ENCODE data around the gene SYT13.

SYT13 gene

GRCh38 chr11:45245218-45246045, 40.7 kb downstream of the SYT13 start:
- no peak for DNase-seq

GRCh38 chr11:45243967-45244366, 42.2 kb downstream of the SYT13 start:
- DNase-seq: no peak

- DNase-seq: no peak
These were observed 46.4 kb downstream of the SYT13 start for GRCh38 chr11:45239733-45240132.

GRCh38 chr11:45238724-45239123, 47.4 kb downstream of the SYT13 start:
- no peak for DNase-seq

- DNase-seq: no peak
These were observed 48.3 kb downstream of the SYT13 start for GRCh38 chr11:45237711-45238315.

GRCh38 chr11:45234306-45235006, 51.7 kb downstream of the SYT13 start:
- DNase-seq: no peak

- no peak for DNase-seq
These were observed 52.4 kb downstream of the SYT13 start for GRCh38 chr11:45233804-45234170.

GRCh38 chr11:45233121-45233803, 52.9 kb downstream of the SYT13 start:
- DNase-seq: peak; percentile 63

GRCh38 chr11:45232341-45233080, 53.6 kb downstream of the SYT13 start:
- DNase-seq: no peak

- DNase-seq: no peak
These were observed 56.6 kb downstream of the SYT13 start for GRCh38 chr11:45229401-45230020.

GRCh38 chr11:45227836-45228235, 58.3 kb downstream of the SYT13 start:
- DNase-seq: no peak

GRCh38 chr11:45226901-45227300, 59.2 kb downstream of the SYT13 start:
- DNase-seq: no peak

GRCh38 chr11:45225961-45226871, 59.9 kb downstream of the SYT13 start:
- DNase-seq: no peak

- no peak for DNase-seq
These were observed 60.9 kb downstream of the SYT13 start for GRCh38 chr11:45225277-45225676.

GRCh38 chr11:45224766-45225165, 61.4 kb downstream of the SYT13 start:
- DNase-seq: no peak

- no peak for DNase-seq
These were observed 62.6 kb downstream of the SYT13 start for GRCh38 chr11:45223496-45223895.

GRCh38 chr11:45219411-45219810, 66.7 kb downstream of the SYT13 start:
- DNase-seq: no peak

- no peak for DNase-seq
These were observed 67.4 kb downstream of the SYT13 start for GRCh38 chr11:45218705-45219104.

- DNase-seq: no peak
These were observed 68.2 kb downstream of the SYT13 start for GRCh38 chr11:45217991-45218390.

- DNase-seq: peak; percentile 8
These were observed 69.2 kb downstream of the SYT13 start for GRCh38 chr11:45216901-45217300.

- no peak for DNase-seq
These were observed 70.1 kb downstream of the SYT13 start for GRCh38 chr11:45216031-45216430.

Data from inflammatory macrophage treated with lipopolysaccharide for 4 hours (primary cell).